Measurements from ENCODE around the gene ETS1. TPM values are rescaled to one million over a fixed set of nuclear protein-coding genes. Genes with fewer than 3 reads are reported as not detected.
A peak's percentile ranks its signal among the peaks of the same experiment; 100 is the strongest.

ETS1 gene
- total RNA-seq, 4 donors from 2014 or later, result 16.8 to 24.9 (median 21.8) TPM

DNA sequence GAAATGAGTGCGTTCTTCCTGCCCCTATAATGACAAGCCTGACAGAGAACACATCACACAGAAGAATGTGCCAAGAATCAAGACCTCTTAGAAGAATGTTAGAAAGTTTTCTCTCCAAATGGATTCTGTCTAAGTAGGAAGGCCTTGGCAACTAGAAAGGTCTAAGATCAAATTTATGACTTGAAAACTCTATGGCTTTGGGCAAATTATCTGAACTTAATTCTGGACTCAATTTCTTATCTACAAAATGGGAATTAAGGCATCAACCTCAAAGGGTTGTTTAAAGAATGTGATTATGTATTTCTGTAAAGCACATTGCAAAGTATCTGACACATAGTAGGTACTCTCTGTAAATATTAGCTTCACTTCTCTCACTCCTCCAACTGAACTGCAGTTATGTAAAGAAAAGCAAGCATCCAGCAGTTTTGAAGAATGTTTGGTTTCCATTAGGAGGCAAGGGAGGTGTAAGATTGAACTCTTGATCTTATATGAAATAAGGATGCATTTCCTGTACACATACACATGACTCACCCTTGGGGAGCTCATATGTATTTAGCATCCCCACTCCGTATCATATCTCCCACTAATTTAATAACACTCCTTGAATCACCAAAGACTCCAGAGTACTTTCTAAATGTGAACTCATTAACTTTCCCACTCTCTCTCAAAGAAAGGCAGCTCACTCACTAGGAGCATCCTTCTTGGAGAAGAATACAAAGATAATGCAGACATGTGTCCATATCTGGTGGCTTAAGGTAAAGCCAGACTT lies 77.6 kb downstream of the ETS1 start:
- in situ Hi-C loops (cut with MboI; ENCODE audit: low sequenced_read_pairs in 4 of 4) (loop anchor here in 1 of 4 donors (10.0 kb wide), 1 partner anchor 65 kb away; no protein-coding TSS in a partner anchor), intact Hi-C loops (cut with DNase I; ENCODE audit: low total_unique reads) (no loop called here)
- DNase-seq (no peak), ATAC-seq (no peak)
- Histone ChIP-seq H3K9me3 (no peaks in the 10 kb centered on the region), H3K27ac (peak overlapping the region in 3 of 4 donors; percentile 47 to 88 (median 84)), H3K4me1 (peaks cover 54 to 64% of the 10 kb centered on the region in 2 donors), H3K4me3 (no peak overlapping the region), H3K27me3 (no peaks in the 10 kb centered on the region), H3K36me3 (no peaks in the 10 kb centered on the region)
- TF ChIP-seq, protein P1, sequence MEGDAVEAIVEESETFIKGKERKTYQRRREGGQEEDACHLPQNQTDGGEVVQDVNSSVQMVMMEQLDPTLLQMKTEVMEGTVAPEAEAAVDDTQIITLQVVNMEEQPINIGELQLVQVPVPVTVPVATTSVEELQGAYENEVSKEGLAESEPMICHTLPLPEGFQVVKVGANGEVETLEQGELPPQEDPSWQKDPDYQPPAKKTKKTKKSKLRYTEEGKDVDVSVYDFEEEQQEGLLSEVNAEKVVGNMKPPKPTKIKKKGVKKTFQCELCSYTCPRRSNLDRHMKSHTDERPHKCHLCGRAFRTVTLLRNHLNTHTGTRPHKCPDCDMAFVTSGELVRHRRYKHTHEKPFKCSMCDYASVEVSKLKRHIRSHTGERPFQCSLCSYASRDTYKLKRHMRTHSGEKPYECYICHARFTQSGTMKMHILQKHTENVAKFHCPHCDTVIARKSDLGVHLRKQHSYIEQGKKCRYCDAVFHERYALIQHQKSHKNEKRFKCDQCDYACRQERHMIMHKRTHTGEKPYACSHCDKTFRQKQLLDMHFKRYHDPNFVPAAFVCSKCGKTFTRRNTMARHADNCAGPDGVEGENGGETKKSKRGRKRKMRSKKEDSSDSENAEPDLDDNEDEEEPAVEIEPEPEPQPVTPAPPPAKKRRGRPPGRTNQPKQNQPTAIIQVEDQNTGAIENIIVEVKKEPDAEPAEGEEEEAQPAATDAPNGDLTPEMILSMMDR (IDR thresholded peaks at IDR 0.05 in 4 of 5, conservative IDR thresholded peaks at IDR 0.05 in 1 of 5), result no peak
- no peak for TF ChIP-seq POLR2A (IDR thresholded peaks at IDR 0.05)

- in situ Hi-C loops (cut with MboI; ENCODE audit: low sequenced_read_pairs in 4 of 4) (no loop called here), intact Hi-C loops (cut with DNase I; ENCODE audit: low total_unique reads) (no loop called here)
- TF ChIP-seq, protein P1 (IDR thresholded peaks at IDR 0.05 in 4 of 5, conservative IDR thresholded peaks at IDR 0.05 in 1 of 5), result no peak
- no peak for TF ChIP-seq POLR2A (IDR thresholded peaks at IDR 0.05)
- no peak overlapping the region for H3K4me3 ChIP-seq
- no peaks in the 10 kb centered on the region for H3K27me3 ChIP-seq
- H3K4me1 ChIP-seq, result peaks cover 62 to 72% of the 10 kb centered on the region in 2 donors
- no peaks in the 10 kb centered on the region for H3K36me3 ChIP-seq
- H3K27ac ChIP-seq, result peak overlapping the region; percentile 31 to 88 (median 84)
- DNase-seq (no peak), ATAC-seq (no peak)
- no peaks in the 10 kb centered on the region for H3K9me3 ChIP-seq
Measured at GRCh38 chr11:128508770-128509510, 78.4 kb downstream of the ETS1 start.

DNA sequence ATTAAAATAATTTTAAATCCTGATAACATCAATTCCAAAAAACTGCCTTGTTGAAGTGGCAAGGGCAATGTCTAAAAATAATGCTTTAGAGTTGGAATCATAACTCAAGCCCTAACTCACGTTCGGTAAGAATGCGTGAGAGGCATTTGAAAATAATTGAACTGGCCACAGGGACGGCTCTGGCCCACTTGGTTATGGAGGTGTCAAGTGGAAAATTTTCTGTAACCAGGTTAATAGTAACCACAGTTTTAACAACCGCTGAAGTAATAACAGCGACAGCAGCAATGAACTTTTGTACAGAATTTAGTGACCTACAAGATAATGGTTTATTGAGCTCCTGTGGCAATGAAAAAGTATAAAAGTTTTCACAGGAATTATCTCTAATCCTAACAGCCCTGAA lies 79.4 kb downstream of the ETS1 start:
- in situ Hi-C loops (cut with MboI; ENCODE audit: low sequenced_read_pairs in 4 of 4), result no loop called here
- Histone ChIP-seq H3K4me1 (peaks cover 71 to 79% of the 10 kb centered on the region in 2 donors), H3K27me3 (no peaks in the 10 kb centered on the region), H3K36me3 (no peaks in the 10 kb centered on the region), H3K9me3 (no peaks in the 10 kb centered on the region), H3K4me3 (peak overlapping the region; percentile 35 to 45 (median 38)), H3K27ac (peak overlapping the region; percentile 80 to 88 (median 84))
- ATAC-seq, result no peak
- no peak for DNase-seq
- intact Hi-C loops (cut with DNase I; ENCODE audit: low total_unique reads), result loop anchor here (1.0 kb wide), 1 partner anchor 14 kb away; no protein-coding TSS in a partner anchor
- TF ChIP-seq, protein P1 (IDR thresholded peaks at IDR 0.05 in 4 of 5, conservative IDR thresholded peaks at IDR 0.05 in 1 of 5), result no peak
- TF ChIP-seq POLR2A (IDR thresholded peaks at IDR 0.05), result no peak

DNA sequence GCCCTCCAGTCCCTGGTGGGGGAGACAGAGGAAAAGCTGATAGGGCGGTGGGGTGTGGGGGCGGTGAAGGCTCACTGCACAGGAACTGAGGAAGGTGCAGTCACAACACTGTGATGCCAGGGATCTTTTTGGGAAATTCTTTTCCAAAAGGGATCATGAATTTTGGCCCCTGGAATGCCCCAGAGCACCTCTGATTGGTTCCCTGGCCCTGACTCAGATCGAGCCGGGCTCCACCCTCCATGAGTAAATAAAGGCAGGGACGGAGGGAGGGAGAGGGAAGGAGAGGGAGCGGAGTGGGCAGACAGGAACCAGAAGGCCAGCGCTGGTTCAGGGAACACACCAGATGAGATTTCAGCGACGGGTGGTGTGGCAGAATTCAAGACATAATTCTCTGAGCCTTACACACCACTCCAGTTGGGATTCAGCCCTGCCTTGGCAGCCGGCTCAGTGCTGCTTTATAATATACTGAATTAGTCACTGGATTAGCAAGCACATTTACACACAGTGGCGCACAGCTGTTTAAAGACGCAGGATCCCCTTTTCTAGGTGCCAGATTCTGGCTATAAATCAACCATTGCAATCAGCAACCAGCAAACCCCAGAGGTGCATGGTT lies 80.3 kb downstream of the ETS1 start:
- Histone ChIP-seq H3K27me3 (no peaks in the 10 kb centered on the region), H3K27ac (peak overlapping the region; percentile 80 to 88 (median 84)), H3K36me3 (no peaks in the 10 kb centered on the region), H3K4me1 (peaks cover 75 to 85% of the 10 kb centered on the region in 2 donors), H3K4me3 (peak overlapping the region; percentile 35 to 45 (median 38)), H3K9me3 (no peaks in the 10 kb centered on the region)
- in situ Hi-C loops (cut with MboI; ENCODE audit: low sequenced_read_pairs in 4 of 4), result no loop called here
- peak; percentile 89 for ATAC-seq
- peak; percentile 76 to 89 for DNase-seq
- intact Hi-C loops (cut with DNase I; ENCODE audit: low total_unique reads), result loop anchor here (1.0 kb wide), 1 partner anchor 15 kb away; no protein-coding TSS in a partner anchor
- peak; percentile 59 to 78 for TF ChIP-seq POLR2A (IDR thresholded peaks at IDR 0.05)
- TF ChIP-seq, protein P1 (IDR thresholded peaks at IDR 0.05 in 4 of 5, conservative IDR thresholded peaks at IDR 0.05 in 1 of 5), result no peak

All from gastrocnemius medialis (tissue), 4 donors.